GOT3 (cell line): ENCODE measurements around the gene PLCB4.

Experiments
- DNase-seq: peaks from one replicate; lab custom pipeline; 2025; ENCODE audit warnings: mixed read lengths; lab: John Stamatoyannopoulos, UW

PLCB4 gene

DNA sequence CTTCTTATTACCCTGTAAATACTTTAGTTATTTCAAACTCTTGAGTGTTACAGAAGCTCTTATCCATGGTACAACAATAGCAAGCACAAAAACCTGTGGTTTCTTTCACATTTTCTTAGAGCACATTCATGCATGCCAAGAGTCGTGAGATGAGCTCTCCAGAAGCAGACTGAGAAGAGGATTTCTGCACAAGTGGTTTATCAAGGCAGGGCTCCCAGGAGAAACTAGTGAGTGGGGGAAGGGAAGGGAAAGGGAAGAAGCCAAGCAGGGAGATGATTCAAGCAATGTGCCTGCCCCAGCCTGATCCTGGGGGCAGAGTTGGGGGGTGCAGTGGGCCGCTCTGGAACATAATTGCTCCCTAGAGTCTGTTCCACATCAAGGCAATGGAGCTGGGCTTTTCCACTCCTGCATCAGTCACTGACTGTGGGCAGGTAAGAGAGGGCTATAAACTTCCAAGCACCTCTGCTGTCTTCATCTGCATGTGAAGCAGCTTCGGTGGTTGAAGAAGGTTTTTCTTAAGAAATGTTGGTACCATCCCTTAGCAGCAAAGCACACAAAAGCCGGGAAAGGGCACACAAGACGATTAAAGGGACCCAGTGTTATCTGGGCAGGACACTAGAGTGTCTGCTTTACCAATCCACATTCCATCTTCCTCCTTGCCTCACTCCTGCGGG is 152.1 kb downstream of the PLCB4 start:
- no peak for DNase-seq

GRCh38 chr20:9223296-9223695 is 154.4 kb downstream of the PLCB4 start:
- no peak for DNase-seq

GRCh38 chr20:9225879-9226278 is 157.0 kb downstream of the PLCB4 start:
- DNase-seq, result no peak

GRCh38 chr20:9227896-9228615 is 159.2 kb downstream of the PLCB4 start:
- no peak for DNase-seq

- DNase-seq, result no peak
Measured at GRCh38 chr20:9228774-9229450, 160.0 kb downstream of the PLCB4 start.

DNA sequence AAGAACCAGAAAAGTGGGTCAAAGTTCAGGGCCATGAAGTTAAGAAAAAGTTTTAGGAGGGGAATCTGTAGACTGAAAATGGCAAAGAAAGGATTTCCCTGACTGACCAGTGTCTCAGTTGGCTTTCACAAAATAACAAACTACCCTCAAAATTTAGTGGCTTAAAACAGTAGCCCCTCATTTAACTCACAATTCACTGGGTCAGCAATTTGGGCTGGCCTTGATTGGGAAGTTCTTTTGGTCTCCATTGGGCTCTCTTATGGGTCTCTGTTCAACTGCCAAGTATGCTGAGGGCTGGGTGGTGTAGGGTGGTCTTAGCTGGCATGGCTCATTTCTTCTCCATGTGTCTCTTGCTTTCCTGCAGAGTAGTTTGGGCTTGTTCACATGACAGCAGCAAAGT is 161.5 kb downstream of the PLCB4 start:
- DNase-seq, result no peak

DNA sequence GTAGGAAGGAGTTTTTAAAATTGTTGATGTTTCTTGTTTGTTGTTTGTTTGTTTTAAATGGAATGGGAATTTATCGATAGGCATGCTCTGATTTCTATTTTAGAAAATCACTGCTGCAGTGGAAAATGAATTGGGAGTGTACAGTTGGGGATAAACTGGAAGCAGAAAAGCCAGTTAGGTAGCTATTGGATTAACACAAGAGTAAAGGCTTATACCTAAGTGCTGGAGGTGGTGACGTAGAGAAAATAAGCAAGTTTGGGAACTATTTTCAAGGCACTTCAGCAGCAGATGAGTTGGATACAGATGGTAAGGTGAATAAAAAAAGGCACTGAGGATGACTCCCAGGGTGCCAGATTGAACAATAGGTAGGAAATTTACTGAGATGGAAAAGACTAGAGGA is 164.9 kb downstream of the PLCB4 start:
- no peak for DNase-seq

GRCh38 chr20:9235518-9235917 is 166.6 kb downstream of the PLCB4 start:
- DNase-seq, result no peak

DNA sequence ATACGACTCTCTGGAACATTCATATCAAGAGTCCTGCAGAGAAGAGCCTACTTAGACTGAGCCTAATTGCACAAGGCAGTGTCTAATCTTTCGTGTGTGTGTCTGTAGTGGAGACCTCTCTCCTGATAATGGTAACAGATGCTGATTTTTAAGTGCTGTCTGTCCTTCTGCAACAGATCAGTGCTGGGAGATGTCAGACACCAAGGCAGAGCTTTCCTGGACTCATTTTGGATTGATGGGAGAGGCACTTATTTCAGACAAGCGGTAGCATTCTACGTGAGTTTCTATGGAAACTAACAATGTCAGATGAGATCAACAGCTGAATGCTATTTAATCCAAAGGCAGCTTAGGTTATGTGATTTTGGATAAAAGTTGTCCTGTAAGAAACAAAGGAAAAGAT is 167.6 kb downstream of the PLCB4 start:
- DNase-seq, result no peak

GRCh38 chr20:9241232-9241692 is 172.4 kb downstream of the PLCB4 start:
- no peak for DNase-seq

DNA sequence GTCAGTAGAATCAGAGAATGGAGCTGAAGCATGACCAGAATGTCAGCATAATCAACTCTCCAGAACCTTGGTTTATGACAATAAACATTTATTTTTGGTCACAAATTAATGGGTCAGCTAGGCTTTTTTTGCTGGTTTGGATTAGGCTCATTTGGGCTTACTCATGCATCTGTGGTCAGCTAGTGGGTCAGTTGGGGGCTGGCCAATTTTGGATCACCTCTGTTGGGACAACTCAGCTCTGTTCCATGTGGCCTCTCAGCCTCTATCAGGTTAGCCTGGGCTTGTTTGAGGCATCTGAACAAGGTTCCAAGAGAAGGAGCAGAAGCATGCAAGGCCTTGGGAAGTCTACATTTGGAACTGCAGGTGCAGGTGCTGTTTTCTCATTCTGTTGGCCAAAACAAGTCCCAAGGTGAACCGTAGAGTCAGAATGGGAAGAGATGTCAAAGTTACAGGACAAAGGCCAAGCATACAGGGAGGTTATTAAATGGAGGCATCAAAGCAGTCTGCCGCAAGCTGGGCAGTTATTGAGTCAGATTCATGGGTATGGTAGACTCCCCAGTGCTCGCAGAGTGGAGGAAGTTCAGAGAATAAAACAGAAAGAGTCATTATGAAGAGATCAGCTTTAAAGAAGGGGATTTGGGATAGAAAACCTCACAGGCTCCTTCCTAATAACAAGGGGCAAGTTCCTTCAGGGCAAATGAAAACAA is 173.0 kb downstream of the PLCB4 start:
- no peak for DNase-seq

DNA sequence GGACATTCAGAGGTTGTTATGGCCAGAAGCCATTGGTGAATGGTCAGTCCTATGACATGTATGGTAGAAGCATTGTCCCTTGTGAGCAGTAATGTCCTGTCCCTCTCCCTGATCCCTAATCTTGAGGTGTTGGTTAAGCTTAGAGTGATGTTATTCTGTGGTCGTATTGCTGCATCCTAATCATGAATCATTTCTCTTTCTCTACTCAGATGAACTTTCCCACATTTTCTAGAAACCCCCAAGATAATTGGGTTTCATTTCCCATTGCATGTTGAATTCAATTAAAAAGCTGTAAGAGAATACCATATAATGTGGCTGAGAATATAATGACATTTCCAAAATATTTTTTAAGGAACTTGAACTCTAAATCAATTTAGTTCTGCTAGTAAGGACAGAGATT is 175.1 kb downstream of the PLCB4 start:
- no peak for DNase-seq

GRCh38 chr20:9244811-9245210 is 175.9 kb downstream of the PLCB4 start:
- no peak for DNase-seq

DNA sequence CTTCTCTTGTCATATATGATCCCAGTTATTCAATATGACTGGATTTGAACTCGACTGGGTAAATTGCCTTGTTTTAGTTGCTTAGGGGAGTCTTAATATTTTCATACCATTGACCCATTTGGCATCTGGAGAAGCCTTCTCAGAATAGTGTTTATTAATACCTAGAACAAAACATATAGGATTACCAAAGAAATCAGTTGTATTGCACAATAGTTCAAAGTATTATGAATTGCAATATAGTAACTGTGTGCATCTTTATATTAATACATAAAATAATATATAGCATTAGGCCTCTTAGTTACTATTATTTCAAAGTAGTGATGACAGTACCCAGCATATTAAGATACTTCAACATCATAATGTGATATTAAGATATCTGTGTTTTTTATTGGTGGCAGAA is 177.8 kb downstream of the PLCB4 start:
- no peak for DNase-seq

DNA sequence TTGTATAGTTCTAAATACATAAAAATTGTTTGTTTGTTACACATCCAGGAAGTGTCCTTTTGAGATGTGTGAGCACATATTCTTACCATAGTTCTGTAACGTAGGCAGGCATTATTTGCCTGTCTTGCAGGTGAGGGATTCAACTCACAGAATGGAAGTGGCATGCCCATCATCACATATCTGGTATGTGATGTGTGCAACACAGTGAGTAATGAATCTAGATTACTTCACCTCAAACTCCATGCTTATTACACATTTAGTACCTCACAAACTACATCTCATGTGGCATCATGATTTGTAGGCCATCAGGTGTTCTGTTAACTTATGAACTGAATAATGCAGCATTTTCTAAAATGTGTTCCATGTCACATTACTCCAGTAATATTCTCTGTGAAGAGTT is 181.6 kb downstream of the PLCB4 start:
- no peak for DNase-seq

- no peak for DNase-seq
Measured at GRCh38 chr20:9253006-9253539, 184.2 kb downstream of the PLCB4 start.

GRCh38 chr20:9255171-9255570 is 186.3 kb downstream of the PLCB4 start:
- DNase-seq, result no peak

DNA sequence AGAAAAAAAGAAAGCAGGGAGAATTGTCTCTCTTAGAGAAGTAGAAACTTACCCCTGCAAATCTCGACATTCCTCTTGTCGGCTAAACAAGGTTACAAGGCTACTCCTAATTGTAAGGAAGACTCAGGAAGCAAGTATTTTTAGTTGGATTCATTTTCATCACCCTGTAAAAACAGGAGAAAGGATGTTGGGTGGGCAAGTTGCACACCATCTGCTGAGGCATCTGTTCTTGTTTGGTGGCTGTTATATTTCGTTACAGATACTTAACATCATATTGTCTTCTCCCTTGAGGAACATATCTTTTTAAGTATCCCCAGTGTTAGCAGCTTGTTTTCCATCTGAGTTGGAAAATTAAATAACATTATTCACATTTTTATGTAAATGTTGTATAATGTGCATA is 187.5 kb downstream of the PLCB4 start:
- DNase-seq, result no peak

DNA sequence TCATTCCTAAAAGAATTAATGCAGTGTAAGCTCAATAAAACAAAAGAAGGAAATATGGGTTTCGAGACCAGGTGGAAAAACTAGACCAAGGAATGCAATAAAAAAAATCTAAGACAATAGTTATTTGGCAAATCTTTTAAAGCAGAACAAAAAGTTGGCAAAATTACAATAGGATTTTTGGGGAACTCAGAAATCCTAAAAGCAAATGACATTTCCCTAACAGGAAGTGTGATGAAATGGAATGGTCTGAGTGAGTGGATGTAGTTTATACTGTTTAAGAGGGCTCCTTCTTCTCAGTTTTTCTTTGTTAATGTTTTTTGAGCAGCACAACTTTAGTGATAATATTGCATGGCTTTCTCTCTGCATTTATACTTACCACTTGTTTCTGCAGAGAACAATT is 190.0 kb downstream of the PLCB4 start:
- no peak for DNase-seq

DNA sequence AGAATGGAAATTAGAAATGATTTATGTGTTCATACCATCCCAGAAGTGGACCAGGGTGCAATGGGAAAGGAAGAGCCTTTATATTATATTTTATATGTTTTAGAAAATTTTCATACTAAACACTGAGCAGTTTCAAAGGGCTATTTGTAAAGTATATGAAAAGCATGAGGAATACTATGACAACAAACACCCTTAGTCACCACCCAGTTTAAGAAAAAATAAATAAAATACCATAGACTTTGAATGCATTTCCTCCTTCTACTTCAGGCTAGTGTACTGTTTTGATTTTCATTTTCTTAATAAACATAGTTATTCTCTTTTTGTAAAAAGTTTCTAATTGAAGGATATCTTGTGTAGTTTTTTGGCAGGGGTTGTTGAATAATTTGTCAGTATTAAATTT is 191.1 kb downstream of the PLCB4 start:
- no peak for DNase-seq

DNA sequence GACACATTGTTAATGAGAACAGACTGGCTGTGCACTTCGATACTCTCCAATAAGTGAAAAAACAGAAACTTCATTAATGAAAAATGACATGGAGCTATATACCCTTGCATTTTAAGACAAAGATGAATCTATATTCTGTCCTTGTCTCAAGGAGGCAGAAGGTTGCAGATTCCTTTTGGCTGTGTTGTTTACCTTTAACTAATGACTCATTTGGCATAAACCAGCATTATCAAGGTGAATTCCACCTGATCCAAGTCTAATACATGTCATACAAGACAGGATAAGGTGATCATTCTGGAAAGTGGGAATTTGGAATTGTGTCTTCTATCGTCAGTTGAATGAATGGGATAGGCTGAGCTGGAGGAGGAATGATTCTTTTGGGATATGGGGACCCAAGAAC is 192.9 kb downstream of the PLCB4 start:
- no peak for DNase-seq

- no peak for DNase-seq
Measured at GRCh38 chr20:9262653-9263194, 193.8 kb downstream of the PLCB4 start.
